ENCODE measurements around the gene PLXNA4. TPM values are rescaled to one million over a fixed set of nuclear protein-coding genes. Genes with fewer than 3 reads are reported as not detected.

The PLXNA4 gene
- total RNA-seq, 1 experiment from 2014 or later, result 0.10 TPM

- H3K27me3 ChIP-seq (ENCODE audit: control insufficient read depth, insufficient read depth, low read length), result no peaks in the 10 kb centered on the region; the same call in 1 of the 2 replicates
- ChIA-PET CTCF (no interaction called here), POLR2A (no interaction called here)
- H3K36me3 ChIP-seq (ENCODE audit: control insufficient read depth, insufficient read depth, low read length), result no peaks in the 10 kb centered on the region
- ATAC-seq (no peak), DNase-seq (ENCODE audit: low read depth, low spot score) (no peak)
- no peak overlapping the region for H3K27ac ChIP-seq (ENCODE audit: low read length)
- intact Hi-C loops (cut with micrococcal nuclease; ENCODE audit: unreplicated experiment) (no loop called here), in situ Hi-C loops (cut with HindIII; ENCODE audit: low pct_unique_long_range_greater_than_20kb, low sequenced_read_pairs) (no loop called here)
- no peaks in the 10 kb centered on the region for H3K9me3 ChIP-seq (ENCODE audit: control insufficient read depth, insufficient read depth, low read depth, low read length)
- BruUV-seq (replicated peaks), result no TSS peak
- no peaks in the 10 kb centered on the region for H3K4me1 ChIP-seq (ENCODE audit: control insufficient read depth, insufficient read depth, low read length)
- no peak overlapping the region for H3K4me3 ChIP-seq (ENCODE audit: low read depth in 2 of 2, low read length in 2 of 2)
- TF ChIP-seq, protein P1, sequence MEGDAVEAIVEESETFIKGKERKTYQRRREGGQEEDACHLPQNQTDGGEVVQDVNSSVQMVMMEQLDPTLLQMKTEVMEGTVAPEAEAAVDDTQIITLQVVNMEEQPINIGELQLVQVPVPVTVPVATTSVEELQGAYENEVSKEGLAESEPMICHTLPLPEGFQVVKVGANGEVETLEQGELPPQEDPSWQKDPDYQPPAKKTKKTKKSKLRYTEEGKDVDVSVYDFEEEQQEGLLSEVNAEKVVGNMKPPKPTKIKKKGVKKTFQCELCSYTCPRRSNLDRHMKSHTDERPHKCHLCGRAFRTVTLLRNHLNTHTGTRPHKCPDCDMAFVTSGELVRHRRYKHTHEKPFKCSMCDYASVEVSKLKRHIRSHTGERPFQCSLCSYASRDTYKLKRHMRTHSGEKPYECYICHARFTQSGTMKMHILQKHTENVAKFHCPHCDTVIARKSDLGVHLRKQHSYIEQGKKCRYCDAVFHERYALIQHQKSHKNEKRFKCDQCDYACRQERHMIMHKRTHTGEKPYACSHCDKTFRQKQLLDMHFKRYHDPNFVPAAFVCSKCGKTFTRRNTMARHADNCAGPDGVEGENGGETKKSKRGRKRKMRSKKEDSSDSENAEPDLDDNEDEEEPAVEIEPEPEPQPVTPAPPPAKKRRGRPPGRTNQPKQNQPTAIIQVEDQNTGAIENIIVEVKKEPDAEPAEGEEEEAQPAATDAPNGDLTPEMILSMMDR (IDR thresholded peaks at IDR 0.05), result no peak
- TF ChIP-seq SIN3A (IDR thresholded peaks at IDR 0.05; ENCODE audit: borderline replicate concordance, insufficient read depth, low read depth, low read length), result no peak
Measured at GRCh38 chr7:132106491-132106890, 469.8 kb downstream of the PLXNA4 start.

DNA sequence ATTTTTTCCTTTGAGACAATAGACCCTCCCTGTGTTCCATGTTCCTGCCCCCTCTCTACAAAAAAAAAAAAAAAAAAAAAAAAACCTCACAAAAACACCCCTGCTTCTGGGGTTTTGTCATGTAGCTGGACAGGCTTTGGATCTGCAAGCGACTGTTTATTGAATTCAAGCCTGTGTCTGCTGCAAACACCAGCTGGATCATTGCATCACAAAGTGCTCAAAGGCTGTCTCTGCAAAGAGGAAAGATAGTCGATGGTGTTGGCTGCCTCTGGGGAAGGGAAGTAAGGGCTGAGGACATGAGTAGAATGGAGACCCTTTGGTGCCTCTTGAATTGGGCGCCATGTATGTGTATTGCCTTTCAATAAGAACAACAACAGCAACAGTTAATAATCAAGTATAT, 471.2 kb downstream of the PLXNA4 start:
- no peak for TF ChIP-seq REST (IDR thresholded peaks at IDR 0.05; ENCODE audit: insufficient read depth in 1 of 2, low read depth in 2 of 2, low read length in 1 of 2)
- TF ChIP-seq SIN3A (IDR thresholded peaks at IDR 0.05; ENCODE audit: borderline replicate concordance, insufficient read depth, low read depth, low read length), result no peak
- TF ChIP-seq, protein P1 (IDR thresholded peaks at IDR 0.05), result no peak
- TF ChIP-seq POLR2AphosphoS5 (IDR thresholded peaks at IDR 0.05; ENCODE audit: low read depth, low read length), result no peak
- TF ChIP-seq TCF7L2 (IDR thresholded peaks at IDR 0.05; ENCODE audit: low read depth, low read length), result no peak
- Histone ChIP-seq H3K9me3 (ENCODE audit: control insufficient read depth, insufficient read depth, low read depth, low read length) (no peaks in the 10 kb centered on the region), H3K4me1 (ENCODE audit: control insufficient read depth, insufficient read depth, low read length) (no peaks in the 10 kb centered on the region), H3K4me3 (ENCODE audit: low read depth in 2 of 2, low read length in 2 of 2) (no peak overlapping the region), H3K27ac (ENCODE audit: low read length) (no peak overlapping the region), H3K36me3 (ENCODE audit: control insufficient read depth, insufficient read depth, low read length) (no peaks in the 10 kb centered on the region), H3K27me3 (ENCODE audit: control insufficient read depth, insufficient read depth, low read length) (no peaks in the 10 kb centered on the region; the same call in 1 of the 2 replicates)
- DNase-seq (ENCODE audit: low read depth, low spot score), result no peak
- ChIA-PET CTCF (no interaction called here), POLR2A (no interaction called here)
- ATAC-seq, result no peak
- in situ Hi-C loops (cut with HindIII; ENCODE audit: low pct_unique_long_range_greater_than_20kb, low sequenced_read_pairs) (no loop called here), intact Hi-C loops (cut with micrococcal nuclease; ENCODE audit: unreplicated experiment) (no loop called here)
- no TSS peak for BruUV-seq (replicated peaks)

Data from Panc1 (cell line).